ENCODE results near the gene PPM1B. TPM values are rescaled to one million over a fixed set of nuclear protein-coding genes. Genes with fewer than 3 reads are reported as not detected.

PPM1B gene
- total RNA-seq, 3 donors from 2014 or later (not counting 1 experiment from before 2014, with no cell fraction given): 79.9 to 102 (median 98.8) TPM

DNA sequence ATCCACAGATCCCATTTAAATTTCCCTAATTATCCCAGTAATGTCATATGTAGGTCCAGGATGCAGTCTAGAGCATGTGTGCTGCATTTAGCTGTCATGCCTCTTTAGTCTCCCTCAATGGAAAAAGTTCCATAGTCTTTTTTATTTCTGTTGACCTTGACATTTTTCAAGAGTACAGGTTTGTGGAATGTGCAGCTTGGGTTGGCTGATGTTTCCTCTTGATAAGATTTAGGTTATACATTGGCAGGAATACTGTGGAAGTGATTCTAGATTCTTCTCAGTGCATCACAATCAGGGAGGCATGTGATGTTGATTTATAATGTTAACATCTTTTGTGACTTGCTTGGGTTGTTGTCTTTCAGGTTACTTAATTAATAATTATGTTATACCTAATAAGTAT is 42.5 kb downstream of the PPM1B start:
- intact Hi-C loops (cut with micrococcal nuclease): no loop called here
- no peaks in the 10 kb centered on the region for H3K9me3 Mint-ChIP-seq

GRCh38 chr2:44212302-44212701 is 43.6 kb downstream of the PPM1B start:
- TF ChIP-seq, protein P1, sequence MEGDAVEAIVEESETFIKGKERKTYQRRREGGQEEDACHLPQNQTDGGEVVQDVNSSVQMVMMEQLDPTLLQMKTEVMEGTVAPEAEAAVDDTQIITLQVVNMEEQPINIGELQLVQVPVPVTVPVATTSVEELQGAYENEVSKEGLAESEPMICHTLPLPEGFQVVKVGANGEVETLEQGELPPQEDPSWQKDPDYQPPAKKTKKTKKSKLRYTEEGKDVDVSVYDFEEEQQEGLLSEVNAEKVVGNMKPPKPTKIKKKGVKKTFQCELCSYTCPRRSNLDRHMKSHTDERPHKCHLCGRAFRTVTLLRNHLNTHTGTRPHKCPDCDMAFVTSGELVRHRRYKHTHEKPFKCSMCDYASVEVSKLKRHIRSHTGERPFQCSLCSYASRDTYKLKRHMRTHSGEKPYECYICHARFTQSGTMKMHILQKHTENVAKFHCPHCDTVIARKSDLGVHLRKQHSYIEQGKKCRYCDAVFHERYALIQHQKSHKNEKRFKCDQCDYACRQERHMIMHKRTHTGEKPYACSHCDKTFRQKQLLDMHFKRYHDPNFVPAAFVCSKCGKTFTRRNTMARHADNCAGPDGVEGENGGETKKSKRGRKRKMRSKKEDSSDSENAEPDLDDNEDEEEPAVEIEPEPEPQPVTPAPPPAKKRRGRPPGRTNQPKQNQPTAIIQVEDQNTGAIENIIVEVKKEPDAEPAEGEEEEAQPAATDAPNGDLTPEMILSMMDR (IDR thresholded peaks at IDR 0.05): no peak
- Histone ChIP-seq H3K27me3 (ENCODE audit: control insufficient read depth, insufficient read depth, low read length) (no peaks in the 10 kb centered on the region), H3K9me3 (ENCODE audit: control insufficient read depth, insufficient read depth, low read length) (no peaks in the 10 kb centered on the region), H3K27ac (ENCODE audit: low read length) (no peak overlapping the region), H3K4me1 (ENCODE audit: control insufficient read depth, insufficient read depth, low read length) (no peaks in the 10 kb centered on the region), H3K4me3 (ENCODE audit: low read length) (no peak overlapping the region), H3K36me3 (ENCODE audit: control insufficient read depth, insufficient read depth, low read length) (peaks cover 27% of the 10 kb centered on the region)
- ATAC-seq (no peak), DNase-seq (no peak)
- H3K9me3 Mint-ChIP-seq: no peaks in the 10 kb centered on the region
- H3K27me3 Mint-ChIP-seq (ENCODE audit: low read depth in 2 of 2): no peaks in the 10 kb centered on the region
- H3K36me3 Mint-ChIP-seq: peaks cover 6% of the 10 kb centered on the region
- intact Hi-C loops (cut with micrococcal nuclease): no loop called here
- H3K27ac Mint-ChIP-seq: peak overlapping the region in 1 of 2 donors; percentile 1
- peaks cover 27 to 34% of the 10 kb centered on the region in 2 donors for H3K4me1 Mint-ChIP-seq
- 99% methylated on average over 3 of the region's 4 CpGs for WGBS (ENCODE audit: insufficient coverage)
- no peak overlapping the region for H3K4me3 Mint-ChIP-seq

More for the DNA sequence above, 42.5 kb downstream of the PPM1B start:
- no peak for ATAC-seq
- no peak overlapping the region for H3K27ac Mint-ChIP-seq
- no peak for DNase-seq
- Histone ChIP-seq H3K36me3 (ENCODE audit: control insufficient read depth, insufficient read depth, low read length) (peaks cover 27% of the 10 kb centered on the region), H3K4me3 (ENCODE audit: low read length) (no peak overlapping the region), H3K9me3 (ENCODE audit: control insufficient read depth, insufficient read depth, low read length) (no peaks in the 10 kb centered on the region), H3K27ac (ENCODE audit: low read length) (no peak overlapping the region), H3K4me1 (ENCODE audit: control insufficient read depth, insufficient read depth, low read length) (no peaks in the 10 kb centered on the region), H3K27me3 (ENCODE audit: control insufficient read depth, insufficient read depth, low read length) (no peaks in the 10 kb centered on the region)
- peaks cover 6% of the 10 kb centered on the region for H3K36me3 Mint-ChIP-seq
- H3K4me1 Mint-ChIP-seq: peaks cover 19 to 26% of the 10 kb centered on the region in 2 donors
- TF ChIP-seq, protein P1 (IDR thresholded peaks at IDR 0.05): no peak
- no peak overlapping the region for H3K4me3 Mint-ChIP-seq
- H3K27me3 Mint-ChIP-seq (ENCODE audit: low read depth in 2 of 2): no peaks in the 10 kb centered on the region

DNA sequence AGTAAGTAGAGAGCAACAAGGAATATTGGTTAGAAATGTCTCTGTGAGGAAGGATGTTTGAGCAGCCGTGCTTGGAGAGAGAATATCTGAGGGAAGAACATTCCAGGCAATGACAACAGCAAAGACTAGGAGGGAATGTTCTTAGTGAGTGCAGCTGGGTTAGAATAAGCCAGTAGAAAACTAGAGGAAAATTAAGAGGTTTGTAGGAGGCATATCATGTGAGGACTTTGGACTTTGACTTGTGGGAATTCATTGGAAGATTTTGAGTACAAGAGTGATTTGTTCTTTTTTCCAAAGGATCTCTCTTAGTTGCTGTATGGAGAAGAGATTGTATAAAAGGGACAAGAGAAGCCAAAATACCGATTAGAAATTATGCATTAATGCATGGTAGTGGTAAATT is 47.2 kb downstream of the PPM1B start:
- WGBS (ENCODE audit: insufficient coverage): 96% methylated on average over 2 of the region's 2 CpGs

More for the DNA sequence above, 47.2 kb downstream of the PPM1B start:
- Histone ChIP-seq H3K27me3 (ENCODE audit: control insufficient read depth, insufficient read depth, low read length) (no peaks in the 10 kb centered on the region), H3K4me1 (ENCODE audit: control insufficient read depth, insufficient read depth, low read length) (no peaks in the 10 kb centered on the region), H3K36me3 (ENCODE audit: control insufficient read depth, insufficient read depth, low read length) (peaks cover 36% of the 10 kb centered on the region), H3K9me3 (ENCODE audit: control insufficient read depth, insufficient read depth, low read length) (no peaks in the 10 kb centered on the region), H3K4me3 (ENCODE audit: low read length) (no peak overlapping the region), H3K27ac (ENCODE audit: low read length) (no peak overlapping the region)
- peaks cover 27 to 34% of the 10 kb centered on the region in 2 donors for H3K4me1 Mint-ChIP-seq
- DNase-seq (no peak), ATAC-seq (no peak)
- no peaks in the 10 kb centered on the region for H3K9me3 Mint-ChIP-seq
- H3K27me3 Mint-ChIP-seq (ENCODE audit: low read depth in 2 of 2): no peaks in the 10 kb centered on the region
- peak overlapping the region; percentile 6 to 7 for H3K27ac Mint-ChIP-seq
- TF ChIP-seq, protein P1 (IDR thresholded peaks at IDR 0.05): no peak
- H3K4me3 Mint-ChIP-seq: no peak overlapping the region
- H3K36me3 Mint-ChIP-seq: peaks cover 6% of the 10 kb centered on the region
- intact Hi-C loops (cut with micrococcal nuclease): no loop called here
